HCT116 (cell line): ENCODE measurements around the gene SELENON. TPM values are rescaled to one million over a fixed set of nuclear protein-coding genes. Genes with fewer than 3 reads are reported as not detected.

Source experiments
- ATAC-seq: fragments of 200-7000 bp; cut with Tn5 transposase; 2 replicates; pipeline ENCODE4 v1.9.1; 2020; ENCODE audit warnings: mild to moderate bottlenecking, moderate library complexity
- BruUV-seq: library from RNA; stranded (reverse); fragments of 400-500 nt; replicated peaks from 2 replicates; lab custom pipeline; 2021; lab: Mats Ljungman, UMichigan
- CTCF ChIA-PET: fragments of 300-600 bp; sonication (Branson Sonifier 250); formaldehyde crosslinking; loops from one replicate; lab custom pipeline; 2021; ENCODE audit warnings: antibody characterized with exemption; lab: Charles Lee
- POLR2A ChIA-PET: fragments of 300-600, 350-600 bp; sonication (Branson Sonifier 250); formaldehyde crosslinking; loops from one replicate; lab custom pipeline; 2021; ENCODE audit warnings: antibody characterized with exemption; lab: Charles Lee
- RAD21 ChIA-PET, 2 experiments: fragments of 300-600 bp; sonication (Branson Sonifier 250); formaldehyde crosslinking; loops; one replicate each; lab custom pipeline; 2023; ENCODE audit warnings: low total read pairs in 2 of 2; ENCODE audit not compliant: uncharacterized antibody in 2 of 2, unreplicated experiment in 2 of 2, low non-redundant PET in 1 of 2; lab: Charles Lee
- DNase-seq: peaks from one replicate; pipeline ENCODE4 v3.0.0-alpha.2; 2010; ENCODE audit warnings: low read depth, low spot score
- H2AFZ ChIP-seq: fragments of 200-600 bp; shearing (Covaris generic), sonication (generic); 2 replicates; pipeline ENCODE4 v1.6.1; 2017; ENCODE audit warnings: low read depth, mixed run types, mixed read lengths, antibody characterized with exemption, low read length; ENCODE audit not compliant: poor library complexity, severe bottlenecking
- H3K27ac ChIP-seq: 2 replicates; pipeline ENCODE4 v1.5.1; 2012; ENCODE audit warnings: low read depth, low read length
- H3K27me3 ChIP-seq: fragments of 200-600 bp; sonication (generic); 2 replicates; pipeline ENCODE4 v1.6.1; 2016; ENCODE audit warnings: mixed run types, low read length, mixed read lengths; ENCODE audit not compliant: insufficient read depth
- H3K36me3 ChIP-seq, 2 experiments: fragments of 200-500 bp in 1 of 2; fragments of 200-600 bp in 1 of 2; sonication (Bioruptor generic) in 1 of 2; sonication (generic) in 1 of 2; 2 replicates each; pipeline versions ENCODE4 v1.5.1 to v1.6.1; 2014 to 2016; ENCODE audit warnings: low read length in 2 of 2, inconsistent platforms in 1 of 2, mixed read lengths in 1 of 2, mixed run types in 1 of 2; ENCODE audit not compliant: insufficient read depth in 2 of 2, control insufficient read depth in 1 of 2
- H3K4me1 ChIP-seq, 2 experiments: fragments of 200-600 bp in 1 of 2; sonication (generic) in 1 of 2; 2 replicates each; pipeline versions ENCODE4 v1.5.1 to v1.6.1; 2012 to 2017; ENCODE audit warnings: low read length in 2 of 2, inconsistent platforms in 1 of 2, mild to moderate bottlenecking in 1 of 2, mixed read lengths in 1 of 2, mixed run types in 1 of 2, moderate library complexity in 1 of 2; ENCODE audit not compliant: insufficient read depth in 2 of 2, control insufficient read depth in 1 of 2
- H3K4me2 ChIP-seq: fragments of 200-600 bp; sonication (generic); 2 replicates; pipeline ENCODE4 v1.6.1; 2017; ENCODE audit warnings: mixed run types, low read length, mixed read lengths
- H3K4me3 ChIP-seq, 2 experiments: fragments of 200-600 bp in 1 of 2; sonication (generic) in 1 of 2; replicated peaks in 1 of 2; 2 replicates each; pipeline ENCODE4 v1.5.1; 2011 to 2016; ENCODE audit warnings: low read length in 2 of 2, control low read depth in 1 of 2, low read depth in 1 of 2, mild to moderate bottlenecking in 1 of 2, mixed read lengths in 1 of 2, mixed run types in 1 of 2
- H3K79me2 ChIP-seq: fragments of 200-600 bp; sonication (generic); 2 replicates; pipeline ENCODE4 v1.6.1; 2017; ENCODE audit warnings: mild to moderate bottlenecking, mixed run types, low read length, moderate library complexity, mixed read lengths; ENCODE audit not compliant: insufficient read depth
- H3K9ac ChIP-seq: fragments of 200-600 bp; sonication (generic); 2 replicates; pipeline ENCODE4 v1.6.1; 2016; ENCODE audit warnings: low read length, mixed read lengths
- H3K9me2 ChIP-seq: fragments of 200-600 bp; sonication (generic), shearing (Covaris generic); 2 replicates; pipeline ENCODE4 v1.6.1; 2017; ENCODE audit warnings: mixed run types, mild to moderate bottlenecking, moderate library complexity; ENCODE audit not compliant: insufficient read depth
- H3K9me3 ChIP-seq, 2 experiments: fragments of 200-500 bp in 1 of 2; fragments of 200-600 bp in 1 of 2; sonication (Bioruptor generic) in 1 of 2; sonication (generic) in 1 of 2; 2 replicates each; pipeline ENCODE4 v1.6.1; 2014 to 2017; ENCODE audit warnings: low read length in 2 of 2, mixed read lengths in 2 of 2, inconsistent platforms in 1 of 2, low read depth in 1 of 2, mild to moderate bottlenecking in 1 of 2, mixed run types in 1 of 2, moderate library complexity in 1 of 2; ENCODE audit not compliant: control insufficient read depth in 1 of 2, insufficient read depth in 1 of 2
- H4K20me1 ChIP-seq: fragments of 200-600 bp; sonication (generic), shearing (Covaris generic); 2 replicates; pipeline ENCODE4 v1.6.1; 2017; ENCODE audit warnings: mixed run types, mild to moderate bottlenecking, moderate library complexity; ENCODE audit not compliant: insufficient read depth
- CEBPB ChIP-seq: IDR thresholded peaks from 2 replicates; pipeline ENCODE4 v1.6.1; 2012; ENCODE audit warnings: low read depth
- EGR1 ChIP-seq: IDR thresholded peaks from 2 replicates; pipeline ENCODE4 v1.6.1; 2012; ENCODE audit warnings: low read depth
- ELF1 ChIP-seq: IDR thresholded peaks from 2 replicates; pipeline ENCODE4 v1.6.1; 2012; ENCODE audit warnings: low read depth, borderline replicate concordance
- EZH2 ChIP-seq: fragments of 200-600 bp; sonication (generic); IDR thresholded peaks from 2 replicates; pipeline ENCODE4 v1.6.1; 2017; ENCODE audit warnings: antibody characterized with exemption, mixed run types
- EZH2phosphoT487 ChIP-seq: fragments of 200-600 bp; IDR thresholded peaks from 2 replicates; pipeline ENCODE4 v1.6.1; 2018; ENCODE audit warnings: antibody characterized with exemption, borderline replicate concordance
- JUND ChIP-seq: IDR thresholded peaks from 2 replicates; pipeline ENCODE4 v1.6.1; 2012
- POLR2A ChIP-seq: IDR thresholded peaks from 2 replicates; pipeline ENCODE4 v1.7.0; 2011; ENCODE audit warnings: borderline replicate concordance; ENCODE audit not compliant: insufficient read depth, insufficient read length; ENCODE audit errors: extremely low read depth
- POLR2AphosphoS5 ChIP-seq: IDR thresholded peaks from 2 replicates; pipeline ENCODE4 v1.6.1; 2011; ENCODE audit warnings: mild to moderate bottlenecking, low read depth, low read length, moderate library complexity
- RAD21 ChIP-seq: IDR thresholded peaks from 2 replicates; pipeline ENCODE4 v1.6.1; 2012; ENCODE audit warnings: low read depth, mild to moderate bottlenecking
- SIN3A ChIP-seq: IDR thresholded peaks from 2 replicates; pipeline ENCODE4 v1.6.1; 2012; ENCODE audit warnings: low read depth
- SP1 ChIP-seq: IDR thresholded peaks from 2 replicates; pipeline ENCODE4 v1.6.1; 2012; ENCODE audit warnings: low read depth
- SRF ChIP-seq: IDR thresholded peaks from 2 replicates; pipeline ENCODE4 v1.6.1; 2012; ENCODE audit warnings: low read depth
- YY1 ChIP-seq: IDR thresholded peaks from 2 replicates; pipeline ENCODE4 v1.6.1; 2011; ENCODE audit warnings: low read length, low read depth, moderate library complexity, mild to moderate bottlenecking; ENCODE audit not compliant: insufficient replicate concordance; ENCODE audit errors: extremely low read depth
- ZBTB33 ChIP-seq: IDR thresholded peaks from 2 replicates; pipeline ENCODE4 v1.6.1; 2011; ENCODE audit warnings: mild to moderate bottlenecking, low read length, moderate library complexity; ENCODE audit not compliant: insufficient replicate concordance; ENCODE audit errors: extremely low read depth
- ZFX ChIP-seq: fragments of 450-650 bp; IDR thresholded peaks from 2 replicates; pipeline ENCODE4 v1.6.1; 2017
- intact Hi-C: fragments of 100-400 bp; cut with micrococcal nuclease; formaldehyde crosslinking; loops from 2 replicates; pipeline ENCODE4 v1.10.0; 2022
- total RNA-seq: library from RNA; stranded (reverse); gene quantifications from one replicate; pipeline ENCODE4 v1.2.1, GENCODE V29; 2021; ENCODE audit not compliant: unreplicated experiment

SELENON gene
- total RNA-seq, 1 experiment from 2014 or later = 85.1 TPM

- CTCF ChIA-PET = no interaction called here
- Histone ChIP-seq H3K9me2 (no peaks in the 10 kb centered on the region), H3K36me3 (0 out of 4 replicates have a peak, but pooled peaks cover 0 to 6% of the 10 kb centered on the region in 2 experiments), H3K4me1 (peaks cover 30 to 36% of the 10 kb centered on the region in 2 experiments), H4K20me1 (0 out of 2 replicates have a peak, but pooled peaks cover 3% of the 10 kb centered on the region), H3K4me2 (no peak overlapping the region), H3K27me3 (no peaks in the 10 kb centered on the region), H3K4me3 (no peak overlapping the region), H2AFZ (no peak overlapping the region), H3K79me2 (peaks cover 5% of the 10 kb centered on the region), H3K27ac (no peak overlapping the region), H3K9ac (no peak overlapping the region), H3K9me3 (no peaks in the 10 kb centered on the region)
- POLR2A ChIA-PET = no interaction called here
- DNase-seq (no peak), ATAC-seq (no peak)
- RAD21 ChIA-PET = no interaction called here
- no TSS peak for BruUV-seq
- intact Hi-C loops = no loop called here
- peak; percentile 4; the same call in 1 of the 2 replicates for TF ChIP-seq RAD21
- no peak for TF ChIP-seq POLR2A
Measured at GRCh38 chr1:25863486-25864262, 63.7 kb downstream of the SELENON start.

- Histone ChIP-seq H2AFZ (no peak overlapping the region), H3K79me2 (no peaks in the 10 kb centered on the region), H3K27me3 (no peaks in the 10 kb centered on the region), H3K9me2 (no peaks in the 10 kb centered on the region), H3K27ac (no peak overlapping the region), H4K20me1 (0 out of 2 replicates have a peak, but pooled peaks cover 3% of the 10 kb centered on the region), H3K4me1 (peaks cover 30 to 36% of the 10 kb centered on the region in 2 experiments), H3K4me2 (no peak overlapping the region), H3K36me3 (0 out of 4 replicates have a peak, but pooled peaks cover 0 to 6% of the 10 kb centered on the region in 2 experiments), H3K4me3 (no peak overlapping the region), H3K9me3 (no peaks in the 10 kb centered on the region), H3K9ac (no peak overlapping the region)
- intact Hi-C loops = no loop called here
- TF ChIP-seq SRF = no peak
- TF ChIP-seq SP1 = no peak
- TF ChIP-seq ZFX = no peak
- no peak for TF ChIP-seq EZH2phosphoT487
- TF ChIP-seq ZBTB33 = no peak
- no peak for TF ChIP-seq ELF1
- no peak for TF ChIP-seq JUND
- TF ChIP-seq EZH2 = no peak
- TF ChIP-seq YY1 = no peak
- TF ChIP-seq POLR2AphosphoS5 = no peak
- no peak for TF ChIP-seq CEBPB
- no peak for TF ChIP-seq SIN3A
- no peak for TF ChIP-seq EGR1
- RAD21 ChIA-PET = no interaction called here
- BruUV-seq = no TSS peak
- ATAC-seq = no peak
- POLR2A ChIA-PET = no interaction called here
- CTCF ChIA-PET = no interaction called here
- no peak for DNase-seq
Measured at GRCh38 chr1:25864434-25864833, 64.4 kb downstream of the SELENON start.
